22Rv1 (cell line): ENCODE measurements around the gene INO80.

Experiments used
- ZFX ChIP-seq: fragments of 450-650 bp; IDR thresholded peaks from 2 replicates; pipeline ENCODE4 v1.6.1; 2017; ENCODE audit warnings: antibody characterized with exemption, borderline replicate concordance
- TF ChIP-seq, protein P1 (sequence below): fragments of 450-650 bp; IDR thresholded peaks from 2 replicates; pipeline ENCODE4 v1.5.1; 2017; ENCODE audit warnings: mild to moderate bottlenecking

DNA sequence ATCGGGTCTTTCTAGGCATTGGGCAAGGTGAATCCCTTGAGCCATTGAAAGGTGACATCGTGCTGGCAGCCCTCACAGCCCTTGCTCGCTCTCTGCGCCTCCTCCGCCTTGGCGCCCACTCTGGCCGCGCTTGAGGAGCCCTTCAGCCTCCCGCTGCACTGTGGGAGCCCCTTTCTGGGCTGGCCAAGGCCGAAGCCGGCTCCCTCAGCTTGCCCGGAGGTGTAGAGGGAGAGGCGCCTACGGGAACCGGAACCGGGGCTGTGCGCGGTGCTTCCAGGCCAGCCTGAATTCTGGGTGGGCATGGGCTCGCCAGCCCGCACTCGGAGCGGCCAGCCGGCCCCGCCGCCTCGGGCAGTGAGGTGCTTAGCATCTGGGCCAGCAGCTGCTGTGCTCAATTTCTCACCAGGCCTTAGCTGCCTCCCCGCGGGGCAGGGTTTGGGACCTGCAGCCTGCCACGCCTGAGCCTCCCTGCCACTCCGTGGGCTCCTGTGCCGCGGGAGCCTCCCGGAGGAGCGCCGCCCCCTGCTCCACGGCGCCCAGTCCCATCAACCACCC is 35.4 kb upstream of the INO80 start:
- TF ChIP-seq, protein P1, sequence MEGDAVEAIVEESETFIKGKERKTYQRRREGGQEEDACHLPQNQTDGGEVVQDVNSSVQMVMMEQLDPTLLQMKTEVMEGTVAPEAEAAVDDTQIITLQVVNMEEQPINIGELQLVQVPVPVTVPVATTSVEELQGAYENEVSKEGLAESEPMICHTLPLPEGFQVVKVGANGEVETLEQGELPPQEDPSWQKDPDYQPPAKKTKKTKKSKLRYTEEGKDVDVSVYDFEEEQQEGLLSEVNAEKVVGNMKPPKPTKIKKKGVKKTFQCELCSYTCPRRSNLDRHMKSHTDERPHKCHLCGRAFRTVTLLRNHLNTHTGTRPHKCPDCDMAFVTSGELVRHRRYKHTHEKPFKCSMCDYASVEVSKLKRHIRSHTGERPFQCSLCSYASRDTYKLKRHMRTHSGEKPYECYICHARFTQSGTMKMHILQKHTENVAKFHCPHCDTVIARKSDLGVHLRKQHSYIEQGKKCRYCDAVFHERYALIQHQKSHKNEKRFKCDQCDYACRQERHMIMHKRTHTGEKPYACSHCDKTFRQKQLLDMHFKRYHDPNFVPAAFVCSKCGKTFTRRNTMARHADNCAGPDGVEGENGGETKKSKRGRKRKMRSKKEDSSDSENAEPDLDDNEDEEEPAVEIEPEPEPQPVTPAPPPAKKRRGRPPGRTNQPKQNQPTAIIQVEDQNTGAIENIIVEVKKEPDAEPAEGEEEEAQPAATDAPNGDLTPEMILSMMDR: no peak
- TF ChIP-seq ZFX: no peak
